NCI-H524 treated with DMSO at 0.1 percent for 48 hours (cell line): ENCODE data around the gene IMPDH1.
"Not testable (repeated sequence)": the region's sequence is repeated elsewhere in the genome, so short reads cannot be mapped to it uniquely, and the experiment has no call there.

Experiments
- DNase-seq: peaks from one replicate; lab custom pipeline; 2025; lab: John Stamatoyannopoulos, UW

Gene IMPDH1

GRCh38 chr7:128409596-128410450 lies at the start of gene IMPDH1:
IMPDH1 (minus strand) TSS chr7:128409982; CDS start chr7:128409901, 81 bp downstream.
- DNase-seq = no peak

- DNase-seq = no peak
Measured at GRCh38 chr7:128459394-128459878, 49.7 kb upstream of the IMPDH1 start.

- no peak for DNase-seq
Measured at GRCh38 chr7:128458956-128459355, 49.2 kb upstream of the IMPDH1 start.

- not testable (repeated sequence) for DNase-seq
Measured at GRCh38 chr7:128457385-128457784, 47.6 kb upstream of the IMPDH1 start.

GRCh38 chr7:128456255-128456725 lies 46.5 kb upstream of the IMPDH1 start:
- no peak for DNase-seq

- DNase-seq = peak; percentile 45
Measured at GRCh38 chr7:128455543-128456254, 45.9 kb upstream of the IMPDH1 start, which contains the start of gene HILPDA. HILPDA (plus strand) TSS chr7:128455878; CDS start chr7:128457269, 1,391 bp downstream.

DNA sequence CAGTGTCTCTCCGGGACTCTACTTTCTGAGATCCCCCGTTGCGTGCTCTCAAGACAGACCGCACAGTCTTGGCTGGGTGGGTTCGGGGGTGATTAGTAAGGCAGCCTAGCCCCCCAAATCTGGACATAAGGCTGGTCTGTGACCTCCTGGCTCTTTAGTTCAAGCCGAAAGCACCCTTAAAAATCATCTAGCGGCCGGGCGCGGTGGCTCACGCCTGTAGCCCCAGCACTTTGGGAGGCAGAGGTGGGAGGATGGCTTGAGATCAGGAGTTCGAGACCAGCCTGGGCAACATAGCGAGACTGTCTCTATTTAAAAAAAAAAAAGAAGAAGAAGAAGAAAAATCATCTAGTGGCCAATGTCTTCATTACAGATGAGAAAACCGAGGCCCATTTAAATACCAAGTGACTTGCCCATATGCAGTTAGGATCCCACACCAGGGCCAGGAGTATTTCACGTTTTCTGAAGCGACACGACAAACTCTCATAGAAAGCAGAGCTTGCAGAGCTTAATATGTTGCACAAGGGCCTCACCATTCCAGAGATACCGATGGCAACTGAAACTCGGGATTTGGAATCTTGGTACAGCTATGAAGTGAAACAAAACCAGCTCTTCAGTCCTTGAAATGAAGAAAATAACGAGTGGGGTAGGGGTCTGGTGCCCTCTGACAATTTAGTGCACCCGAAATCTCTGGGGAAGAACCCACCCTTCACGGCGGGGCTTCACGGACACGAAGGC lies 45.2 kb upstream of the IMPDH1 start:
- no peak for DNase-seq

- no peak for DNase-seq
Measured at GRCh38 chr7:128453836-128454804, 44.3 kb upstream of the IMPDH1 start.

GRCh38 chr7:128452552-128452951 lies 42.8 kb upstream of the IMPDH1 start:
- DNase-seq = no peak

DNA sequence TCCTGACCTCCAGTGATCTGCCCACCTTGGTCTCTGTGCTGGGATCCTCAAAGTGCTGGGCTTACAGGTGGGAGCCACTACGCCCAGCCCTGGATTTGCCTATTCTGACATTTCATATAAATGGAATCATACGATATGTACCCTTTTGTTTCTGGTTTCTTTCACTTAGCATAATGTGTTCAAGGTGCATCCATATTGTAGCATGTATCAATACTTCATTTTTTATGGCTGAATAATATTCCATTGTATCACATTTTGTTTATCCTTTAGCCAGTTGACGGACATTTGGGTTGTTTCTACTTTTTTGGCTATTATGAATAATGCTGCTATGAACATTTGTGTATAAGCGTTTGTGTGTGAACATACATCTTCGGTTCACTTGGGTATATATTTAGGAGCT lies 41.1 kb upstream of the IMPDH1 start:
- no peak for DNase-seq

- DNase-seq = no peak
Measured at GRCh38 chr7:128450409-128450808, 40.6 kb upstream of the IMPDH1 start.

GRCh38 chr7:128448751-128449302 lies 39.0 kb upstream of the IMPDH1 start:
- DNase-seq = no peak

DNA sequence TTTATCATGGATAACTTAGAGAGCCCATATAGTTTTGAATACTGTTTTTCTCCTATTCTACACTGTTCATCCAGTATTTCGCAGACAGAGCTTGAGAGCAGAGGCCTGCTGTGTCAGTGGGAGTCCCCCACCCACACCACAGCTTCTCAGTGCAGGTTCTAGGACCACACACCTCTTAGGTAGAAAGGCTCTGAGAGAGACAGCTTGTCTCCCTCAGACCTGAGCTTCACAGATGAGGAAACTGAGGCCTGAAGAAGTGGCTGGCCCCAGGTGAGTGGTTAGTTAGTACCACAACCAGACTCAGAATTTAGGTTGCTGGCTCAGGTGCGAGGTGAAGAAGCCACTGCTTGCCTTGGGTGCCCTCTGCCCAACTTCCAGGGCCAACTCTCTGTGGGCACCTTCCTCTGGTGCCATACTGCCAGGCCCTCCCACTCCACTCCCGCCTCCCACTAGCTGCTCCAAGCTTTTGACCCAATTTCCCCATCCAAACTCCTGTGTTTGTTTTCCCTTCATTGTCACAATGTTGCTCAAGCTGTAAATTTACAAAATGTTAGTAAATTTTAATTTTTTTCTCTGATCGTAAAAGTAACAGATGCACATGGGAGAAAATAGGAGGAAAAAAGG lies 38.3 kb upstream of the IMPDH1 start:
- no peak for DNase-seq

- peak; percentile 20 for DNase-seq
Measured at GRCh38 chr7:128446306-128446705, 36.5 kb upstream of the IMPDH1 start.

DNA sequence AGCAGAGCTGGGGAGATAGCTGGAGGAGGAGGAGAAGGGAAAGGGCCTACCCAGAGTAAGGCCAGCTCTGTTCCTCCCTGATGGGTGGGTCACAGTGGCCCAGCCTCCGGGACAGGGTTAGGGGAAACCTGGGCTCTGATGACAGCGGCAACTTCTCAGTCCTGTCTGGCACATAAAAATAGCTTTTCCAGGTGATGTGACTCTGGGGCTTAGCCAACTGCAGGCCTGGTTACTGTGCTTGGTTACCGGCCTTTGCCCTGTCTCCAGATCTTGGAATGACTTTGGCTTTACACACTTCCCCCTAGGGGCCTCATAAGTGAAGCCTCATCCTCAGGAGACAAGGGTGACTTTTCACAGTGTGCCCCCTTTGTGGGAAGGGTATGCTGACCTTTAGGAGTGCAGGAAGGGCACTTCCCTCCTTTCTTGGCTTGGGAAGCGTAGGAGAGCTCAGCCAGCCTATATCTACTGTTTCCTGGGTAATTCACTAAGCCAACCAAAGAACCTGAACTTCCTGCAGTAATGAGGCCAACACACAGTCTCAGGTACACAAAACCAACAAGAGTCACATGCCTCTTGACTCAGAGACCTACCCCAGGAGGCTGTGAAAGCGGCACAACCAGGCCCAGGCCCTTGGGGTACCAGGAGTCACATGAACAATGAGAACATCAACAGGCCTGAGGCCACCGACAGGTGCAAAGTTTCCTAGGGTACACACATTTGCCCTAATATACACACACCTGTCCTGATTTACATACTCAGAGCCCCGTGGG lies 34.2 kb upstream of the IMPDH1 start:
- DNase-seq = no peak

DNA sequence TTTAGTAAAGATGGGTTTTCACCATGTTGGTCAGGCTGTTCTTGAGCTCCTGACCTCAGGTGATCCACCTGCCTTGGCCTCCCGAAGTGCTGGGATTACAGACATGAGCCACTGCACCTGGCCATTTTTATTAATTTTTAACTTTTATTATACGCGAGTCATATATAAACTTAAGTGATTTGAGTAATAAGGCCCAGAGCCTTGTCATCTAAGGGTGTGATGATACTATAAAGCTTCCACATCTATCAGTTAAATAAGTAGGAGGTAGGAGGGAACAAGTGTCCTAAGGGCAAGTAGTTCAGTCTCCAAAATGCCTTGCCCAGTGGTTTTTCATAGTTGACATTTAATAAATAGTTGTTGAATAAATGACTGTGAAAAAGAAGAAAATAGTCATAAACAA lies 32.6 kb upstream of the IMPDH1 start:
- DNase-seq = no peak

DNA sequence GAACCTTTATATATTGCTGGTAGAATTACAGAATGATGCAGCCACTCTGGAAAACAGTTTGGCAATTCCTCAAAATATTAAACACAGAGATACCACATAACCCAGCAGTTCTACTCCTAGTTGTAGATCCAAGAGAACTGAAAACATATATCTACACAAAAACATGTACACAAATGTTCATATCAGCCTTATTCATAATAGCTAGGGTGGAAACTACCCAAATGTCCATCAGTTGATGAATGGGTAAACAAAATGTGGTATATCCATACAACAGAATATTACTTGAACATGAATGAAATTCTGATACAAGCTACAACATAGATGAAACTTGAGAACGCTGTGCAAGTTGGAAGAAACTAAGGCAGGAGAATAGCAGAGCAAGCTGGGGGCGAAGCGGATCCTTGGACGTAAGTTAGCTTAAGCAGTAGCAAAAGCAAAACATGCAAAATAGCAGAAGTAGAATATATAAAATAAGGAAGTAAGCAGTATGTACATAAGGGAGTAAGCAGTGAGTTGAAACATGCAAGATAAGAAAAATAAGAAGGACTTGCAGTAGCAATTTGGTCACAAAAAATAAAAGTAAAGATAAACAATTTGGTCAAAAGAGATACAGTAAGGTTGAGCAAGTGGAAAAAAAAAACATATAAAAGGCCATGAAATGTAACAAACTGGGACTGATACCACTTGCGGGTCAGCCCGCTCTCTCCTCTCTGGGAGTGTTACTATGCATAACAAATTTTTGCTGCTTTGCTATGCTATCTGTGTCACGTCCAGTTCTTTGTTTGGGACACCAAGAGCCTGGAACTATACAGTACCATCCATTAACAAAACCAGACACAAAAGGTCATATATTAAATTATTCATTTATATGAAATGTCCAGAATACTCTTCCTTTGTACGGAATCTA lies 27.9 kb upstream of the IMPDH1 start:
- DNase-seq = no peak

- no peak for DNase-seq
Measured at GRCh38 chr7:128435327-128435686, 25.5 kb upstream of the IMPDH1 start.
